OCI-M1 (cell line): Measurements from ENCODE around the gene POLR2F.
"Not testable (repeated sequence)": the region's sequence is repeated elsewhere in the genome, so short reads cannot be mapped to it uniquely, and the experiment has no call there.

Source experiments
- DNase-seq: peaks from one replicate; lab custom pipeline; 2025; lab: John Stamatoyannopoulos, UW

The POLR2F gene

DNA sequence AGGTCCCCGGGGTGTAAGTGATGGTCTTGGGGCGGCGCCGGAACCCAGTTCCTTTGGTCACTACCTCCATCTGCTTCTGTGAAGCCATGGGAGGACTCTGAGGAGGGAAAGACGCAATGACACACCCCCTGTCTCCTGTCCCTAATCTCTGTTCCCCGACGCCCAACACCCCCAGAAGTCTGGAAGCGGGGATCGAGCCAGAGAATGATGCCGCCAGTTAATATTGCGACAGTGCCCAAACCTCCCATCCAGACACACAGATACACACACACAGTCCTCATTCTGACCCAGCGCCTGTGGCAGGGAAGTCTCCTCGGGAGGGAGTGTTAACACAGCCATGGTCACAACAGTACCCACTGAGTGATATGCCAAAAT is 450 bp upstream of the POLR2F start:
- DNase-seq = no peak

DNA sequence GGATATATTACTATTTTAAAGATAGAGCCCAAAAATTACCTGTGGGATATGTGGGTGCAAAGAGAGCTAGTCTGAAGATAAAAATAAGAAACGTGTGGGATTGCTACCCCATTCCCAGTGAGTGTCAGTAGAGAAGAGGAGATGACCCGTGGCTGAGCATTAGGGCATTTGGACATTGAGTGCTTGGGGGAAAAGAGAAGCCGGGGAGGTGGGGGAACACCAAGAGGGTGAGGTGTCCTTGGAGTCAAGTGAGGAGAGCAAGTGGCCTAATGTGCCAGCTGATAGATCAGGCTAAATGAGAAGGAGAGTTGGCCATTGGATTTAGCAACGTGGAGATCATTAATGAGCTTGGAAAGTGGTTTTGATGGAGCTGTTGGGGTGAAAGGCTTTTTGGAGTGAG is 1.2 kb downstream of the POLR2F start:
- no peak for DNase-seq

- not testable (repeated sequence) for DNase-seq
Measured at GRCh38 chr22:37955825-37956397, 2.4 kb downstream of the POLR2F start.

DNA sequence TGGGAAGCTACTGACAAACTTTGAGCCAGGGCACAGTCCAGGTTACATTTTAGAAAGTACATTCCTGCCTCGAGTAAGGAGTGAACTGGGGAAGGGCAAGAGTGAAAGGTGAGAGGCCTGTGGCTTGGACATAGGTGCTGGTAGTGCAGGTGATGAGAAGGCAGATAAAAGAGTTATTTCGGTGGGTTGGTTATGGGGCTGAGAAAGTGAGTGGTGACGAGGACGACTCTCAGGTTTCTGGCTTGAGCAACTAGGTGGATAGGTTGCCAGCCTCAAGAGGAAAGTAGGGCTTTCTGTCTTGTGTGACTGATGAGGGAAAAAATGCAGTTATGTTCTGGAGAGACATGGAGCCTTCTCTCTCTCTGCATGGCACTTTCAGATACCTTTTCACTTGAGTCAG is 3.7 kb downstream of the POLR2F start:
- no peak for DNase-seq

DNA sequence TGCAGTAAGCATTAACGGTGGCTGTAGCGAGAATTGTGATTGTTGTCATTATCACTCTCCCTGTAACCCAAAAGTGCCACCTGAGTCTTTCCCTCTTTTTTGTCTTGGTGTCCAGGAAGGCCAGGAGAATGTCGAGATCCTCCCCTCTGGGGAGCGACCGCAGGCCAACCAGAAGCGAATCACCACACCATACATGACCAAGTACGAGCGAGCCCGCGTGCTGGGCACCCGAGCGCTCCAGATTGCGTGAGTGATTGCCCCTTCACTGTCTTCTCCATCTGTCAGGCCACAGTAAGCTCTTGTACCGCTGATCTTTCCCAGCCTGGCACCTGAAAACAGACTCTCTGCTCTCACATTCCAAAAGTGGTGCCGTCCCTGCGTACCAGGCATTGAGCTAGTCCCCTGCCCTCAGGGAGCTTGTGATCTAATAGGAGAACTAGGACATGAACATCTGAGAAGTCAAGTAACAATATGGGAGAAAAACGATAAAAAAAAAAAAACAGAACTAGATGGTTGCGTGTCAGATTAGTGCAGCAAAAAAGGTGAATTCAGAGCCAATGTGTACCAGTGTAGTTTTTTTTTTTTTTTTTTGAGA is 5.8 kb downstream of the POLR2F start:
- no peak for DNase-seq

- no peak for DNase-seq
Measured at GRCh38 chr22:37961062-37961461, 7.6 kb downstream of the POLR2F start.

- DNase-seq = no peak
Measured at GRCh38 chr22:37965940-37966664, 12.6 kb downstream of the POLR2F start.

- DNase-seq = no peak
Measured at GRCh38 chr22:37967147-37967546, 13.6 kb downstream of the POLR2F start.

GRCh38 chr22:37967637-37968451 is 14.3 kb downstream of the POLR2F start:
- DNase-seq = no peak

DNA sequence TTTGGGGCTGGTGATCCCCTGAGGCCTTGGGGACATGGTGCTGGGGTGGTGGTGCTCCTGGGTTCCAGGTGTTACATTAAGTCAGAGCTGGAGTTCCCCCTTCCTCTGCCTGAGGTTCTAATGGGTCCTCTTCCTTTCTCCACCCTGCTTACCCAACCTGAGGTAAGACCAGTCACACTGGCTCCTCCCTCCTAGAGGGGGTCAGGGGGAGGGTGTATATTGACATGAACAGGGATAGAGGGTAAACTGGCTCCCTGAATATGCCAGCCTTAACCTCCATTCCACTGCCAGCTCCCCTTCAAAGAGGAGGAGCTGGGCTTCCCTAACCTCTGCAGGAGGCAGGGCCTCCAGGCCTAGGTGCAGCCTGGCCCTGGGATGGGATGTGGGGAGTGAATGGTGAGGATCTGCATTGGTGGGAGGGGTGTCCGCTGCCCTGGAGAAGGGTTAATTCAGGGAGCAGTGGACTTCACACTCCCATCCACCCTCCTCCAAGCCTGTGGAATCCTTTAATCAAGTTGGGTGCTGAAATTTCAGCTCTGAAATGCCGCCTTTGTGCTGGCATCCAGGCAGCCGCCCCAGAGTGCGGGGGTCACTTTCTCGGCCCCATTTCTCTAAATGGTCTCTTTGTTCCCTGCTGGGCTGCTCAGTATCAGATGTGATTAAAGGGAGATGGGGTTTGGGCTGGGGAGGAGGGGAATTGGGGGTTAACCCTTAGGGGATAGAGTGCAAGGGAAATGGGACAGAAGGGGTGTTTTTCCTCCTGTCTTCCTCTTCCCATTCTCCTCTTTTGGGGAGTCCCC is 15.2 kb downstream of the POLR2F start:
- no peak for DNase-seq

GRCh38 chr22:37970864-37971263 is 17.4 kb downstream of the POLR2F start:
- DNase-seq = no peak

GRCh38 chr22:37971475-37972434 is 18.3 kb downstream of the POLR2F start:
- DNase-seq = no peak

DNA sequence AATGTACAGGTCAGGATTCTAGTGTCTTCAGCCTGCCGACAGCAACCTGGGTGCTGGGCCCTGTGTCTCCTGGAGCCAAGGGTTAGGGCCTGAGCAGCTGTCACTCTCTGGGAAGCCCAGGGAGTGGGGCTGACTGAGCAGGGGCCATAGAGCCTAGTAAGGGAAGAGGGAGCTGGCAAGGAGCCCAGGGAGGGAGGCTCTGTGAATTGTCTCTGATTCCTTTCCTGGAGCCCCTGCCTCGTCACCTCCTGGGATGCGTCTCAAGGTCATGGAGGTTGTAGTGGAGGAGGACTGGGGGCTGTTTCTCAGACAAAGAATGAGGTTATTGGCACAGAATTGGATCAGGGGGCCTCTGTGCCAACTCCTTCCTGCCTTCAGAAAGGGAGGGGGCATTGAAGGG is 19.0 kb downstream of the POLR2F start:
- DNase-seq = no peak

DNA sequence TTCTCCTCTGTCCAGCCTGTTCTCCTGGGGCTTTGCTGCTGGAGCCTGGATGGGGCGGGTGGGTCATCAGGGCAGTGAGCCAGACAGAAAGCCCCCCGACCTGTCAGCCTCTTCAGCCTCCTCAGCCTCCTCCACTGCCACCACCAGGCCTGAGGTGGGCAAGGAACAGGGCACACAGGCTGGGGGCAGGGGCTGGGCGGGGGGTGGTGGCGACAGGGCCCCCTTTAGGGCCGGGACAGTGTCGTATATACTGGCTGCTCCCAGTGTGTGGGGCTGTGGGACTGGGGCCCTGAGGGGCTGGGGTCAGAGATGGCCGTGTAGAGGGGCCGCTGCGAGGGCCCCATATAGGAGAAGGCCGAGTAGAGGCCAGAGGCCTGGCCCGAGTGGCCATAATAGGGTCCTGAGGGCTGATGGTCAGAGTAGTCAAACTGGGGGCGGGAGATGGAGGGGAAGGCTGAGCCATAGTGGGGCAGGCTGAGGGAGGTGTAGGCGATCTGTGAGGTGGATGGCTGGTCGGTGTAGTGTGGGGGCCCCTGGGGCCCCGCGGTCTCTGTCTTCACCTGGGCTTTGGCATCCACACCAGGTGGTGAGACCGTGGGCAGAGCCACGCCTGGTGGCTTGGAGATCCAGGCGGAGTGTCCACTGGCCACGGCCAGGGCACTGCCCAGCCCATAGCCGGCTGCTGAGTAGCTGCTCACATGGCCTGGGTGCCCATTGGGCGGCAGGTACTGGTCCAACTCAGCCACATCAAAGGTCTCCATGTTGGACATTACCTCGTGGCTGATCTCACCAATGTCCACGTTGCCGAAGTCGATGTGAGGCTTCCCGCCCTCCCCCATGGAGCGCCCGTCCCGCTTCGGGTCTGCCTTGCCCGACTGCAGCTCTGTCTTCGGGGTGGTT is 20.0 kb downstream of the POLR2F start:
- no peak for DNase-seq

GRCh38 chr22:37975153-37975552 is 21.7 kb downstream of the POLR2F start:
- DNase-seq = no peak

DNA sequence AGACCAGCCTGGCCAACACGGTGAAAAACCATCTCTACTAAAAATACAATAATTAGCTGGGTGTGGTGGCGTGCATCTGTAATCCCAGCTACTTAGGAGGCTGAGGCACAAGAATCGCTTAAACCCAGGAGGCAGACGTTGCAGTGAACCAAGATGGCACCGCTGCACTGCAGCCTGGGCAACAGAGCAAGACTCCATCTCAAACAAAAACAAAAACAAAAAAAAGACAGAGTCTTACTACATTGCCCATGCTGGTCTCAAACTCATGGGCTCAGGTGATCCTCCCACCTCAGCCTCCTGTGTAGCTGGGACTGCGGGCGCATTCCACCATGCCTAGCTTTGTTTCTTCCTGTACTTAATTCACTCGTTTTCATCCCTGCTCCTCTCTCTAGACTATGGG is 22.5 kb downstream of the POLR2F start:
- DNase-seq = not testable (repeated sequence)

- DNase-seq = no peak
Measured at GRCh38 chr22:37976547-37976946, 23.0 kb downstream of the POLR2F start.

GRCh38 chr22:37979782-37980181 is 26.3 kb downstream of the POLR2F start:
- DNase-seq = no peak

DNA sequence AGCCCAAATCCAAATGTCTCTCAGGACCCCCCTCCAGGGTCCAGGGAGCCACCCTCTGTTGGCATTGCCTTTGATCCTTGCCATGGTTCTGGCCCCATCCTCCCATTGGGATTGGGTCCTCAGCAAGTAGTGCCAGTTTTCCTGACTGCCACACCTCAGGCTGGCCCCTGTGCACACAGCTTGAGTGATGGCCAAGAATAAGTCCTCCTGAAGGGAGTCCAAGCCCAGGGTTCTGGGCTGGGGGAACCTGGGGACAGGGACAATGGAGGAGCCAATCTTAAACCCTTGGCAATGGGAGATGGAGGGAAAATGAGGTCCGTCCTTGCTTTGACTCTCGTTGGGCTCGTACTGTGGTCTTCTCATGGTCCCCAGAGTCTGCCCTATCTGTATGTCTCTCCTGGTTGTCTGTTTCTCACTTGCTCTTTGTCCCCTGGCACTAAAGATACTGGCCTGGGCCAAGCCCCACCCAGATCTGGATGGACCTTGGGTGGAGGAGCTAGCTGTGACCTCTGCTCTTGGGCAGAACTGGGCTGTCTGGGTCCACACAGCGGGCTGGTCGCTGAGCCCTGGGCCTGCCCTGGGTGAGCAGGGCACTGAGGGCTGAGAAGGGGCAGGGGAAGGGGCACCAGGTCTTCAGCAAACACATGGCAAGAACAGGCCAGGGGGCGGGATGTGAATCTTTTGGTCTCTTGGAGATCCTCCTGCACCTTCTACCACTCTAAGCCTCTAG is 27.9 kb downstream of the POLR2F start:
- no peak for DNase-seq
